H1 (cell line): ENCODE results near the gene LAMA3.

ENCODE experiments used
- CTCF ChIP-seq, 3 experiments: IDR thresholded peaks; 1 replicate in 2 of 3; 2 replicates in 1 of 3; pipeline versions ENCODE4 v1.5.1 to v1.6.1; 2011; ENCODE audit warnings: low read length in 3 of 3, mild to moderate bottlenecking in 3 of 3, inconsistent platforms in 2 of 3, low read depth in 1 of 3, moderate library complexity in 1 of 3; ENCODE audit not compliant: insufficient read depth in 1 of 3; ENCODE audit errors: control extremely low read depth in 1 of 3
- EZH2 ChIP-seq: fragments of 200-600 bp; sonication (generic); IDR thresholded peaks from 2 replicates; pipeline ENCODE4 v1.7.1; 2012; ENCODE audit warnings: low read depth, mild to moderate bottlenecking, moderate library complexity, low read length, inconsistent platforms; ENCODE audit not compliant: severe bottlenecking
- PHF8 ChIP-seq: fragments of 200-600 bp; sonication (generic); conservative IDR thresholded peaks from 2 replicates; pipeline ENCODE4 v1.7.1; 2012; ENCODE audit warnings: low read depth, mild to moderate bottlenecking, inconsistent platforms, low read length, moderate library complexity
- POLR2A ChIP-seq, 2 experiments: IDR thresholded peaks; 1 replicate in 1 of 2; 2 replicates in 1 of 2; pipeline ENCODE4 v1.6.1; 2011; ENCODE audit warnings: low read depth in 2 of 2, low read length in 2 of 2, mild to moderate bottlenecking in 2 of 2; ENCODE audit errors: control extremely low read depth in 1 of 2
- POLR2AphosphoS5 ChIP-seq: IDR thresholded peaks from 2 replicates; pipeline ENCODE4 v1.6.1; 2011; ENCODE audit warnings: low read depth, low read length
- RAD21 ChIP-seq, 2 experiments: IDR thresholded peaks in 1 of 2; conservative IDR thresholded peaks in 1 of 2; 2 replicates each; pipeline ENCODE4 v1.6.1; 2011; ENCODE audit warnings: low read depth in 2 of 2, low read length in 2 of 2, improper control_type of control experiment in 1 of 2, inconsistent platforms in 1 of 2, mild to moderate bottlenecking in 1 of 2, moderate library complexity in 1 of 2
- SIN3A ChIP-seq, 2 experiments: IDR thresholded peaks in 1 of 2; conservative IDR thresholded peaks in 1 of 2; 2 replicates each; pipeline ENCODE4 v1.6.1; 2011 to 2012; ENCODE audit warnings: low read length in 2 of 2, improper control_type of control experiment in 1 of 2, low read depth in 1 of 2, mild to moderate bottlenecking in 1 of 2
- TEAD4 ChIP-seq: IDR thresholded peaks from 2 replicates; pipeline ENCODE4 v1.6.1; 2012; ENCODE audit warnings: low read depth, low read length, inconsistent platforms, mixed read lengths
- USF2 ChIP-seq: IDR thresholded peaks from 2 replicates; pipeline ENCODE4 v1.6.1; 2011; ENCODE audit warnings: low read length, improper control_type of control experiment
- TF ChIP-seq, protein P1 (sequence below): IDR thresholded peaks from 2 replicates; pipeline ENCODE4 v1.6.1; 2012; ENCODE audit warnings: inconsistent platforms

GRCh38 chr18:23930002-23930401 is 240.7 kb downstream of the LAMA3 start:
- TF ChIP-seq USF2 = no peak
- no peak for TF ChIP-seq SIN3A (conservative IDR thresholded peaks at IDR 0.05 in 1 of 2, IDR thresholded peaks at IDR 0.05 in 1 of 2; ENCODE audit: low read depth in 1 of 2, low read length in 2 of 2)
- no peak for TF ChIP-seq CTCF (IDR thresholded peaks at IDR 0.05; ENCODE audit: control extremely low read depth in 1 of 3, insufficient read depth in 1 of 3, low read depth in 1 of 3, low read length in 3 of 3)
- no peak for TF ChIP-seq RAD21 (IDR thresholded peaks at IDR 0.05 in 1 of 2, conservative IDR thresholded peaks at IDR 0.05 in 1 of 2; ENCODE audit: low read depth in 2 of 2, low read length in 2 of 2)
- TF ChIP-seq PHF8 = no peak
- no peak for TF ChIP-seq EZH2
- TF ChIP-seq POLR2AphosphoS5 = no peak
- TF ChIP-seq, protein P1, sequence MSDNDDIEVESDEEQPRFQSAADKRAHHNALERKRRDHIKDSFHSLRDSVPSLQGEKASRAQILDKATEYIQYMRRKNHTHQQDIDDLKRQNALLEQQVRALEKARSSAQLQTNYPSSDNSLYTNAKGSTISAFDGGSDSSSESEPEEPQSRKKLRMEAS = no peak
- no peak for TF ChIP-seq TEAD4
- TF ChIP-seq POLR2A (IDR thresholded peaks at IDR 0.05; ENCODE audit: control extremely low read depth in 1 of 2, low read depth in 2 of 2, low read length in 2 of 2) = no peak
